Endothelial cell of hepatic sinusoid (primary cell): ENCODE data around the gene BRD3.
"Not testable (repeated sequence)": the region's sequence is repeated elsewhere in the genome, so short reads cannot be mapped to it uniquely, and the experiment has no call there.

Experiments
- in situ Hi-C: cut with HindIII; loops from 2 replicates; pipeline ENCODE4 v1.10.0; 2017; ENCODE audit warnings: low sequenced_read_pairs

BRD3 gene

GRCh38 chr9:134067904-134068743 is at the start of gene BRD3:
TSS of gene BRD3 (minus strand) at chr9:134068026. CDS start at chr9:134053477, 14,549 bp downstream.
- in situ Hi-C loops: no loop called here

DNA sequence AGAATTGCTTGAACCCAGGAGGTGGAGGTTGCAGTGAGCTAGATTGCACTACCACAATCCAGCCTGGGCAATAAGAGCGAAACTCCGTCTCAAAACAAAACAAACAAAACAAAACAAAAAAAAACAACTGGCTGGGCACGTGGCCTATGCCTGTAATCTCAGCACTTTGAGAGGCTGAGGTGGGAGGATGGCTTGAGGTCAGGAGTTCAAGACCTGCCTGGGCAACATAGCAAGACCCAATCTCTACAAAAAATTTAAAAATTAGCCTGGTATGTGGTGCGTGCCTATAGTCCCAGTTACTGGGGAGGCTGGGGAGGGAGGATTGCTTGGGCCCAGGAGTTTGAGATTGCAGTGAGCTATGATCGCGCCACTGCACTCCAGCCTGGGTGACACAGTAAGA is 44.7 kb upstream of the BRD3 start:
- in situ Hi-C loops: no loop called here

- in situ Hi-C loops: no loop called here
Measured at GRCh38 chr9:134111064-134111463, 43.2 kb upstream of the BRD3 start.

- in situ Hi-C loops: no loop called here
Measured at GRCh38 chr9:134103391-134103998, 35.7 kb upstream of the BRD3 start.

GRCh38 chr9:134101623-134102149 is 33.9 kb upstream of the BRD3 start:
- in situ Hi-C loops: no loop called here

- in situ Hi-C loops: not testable (repeated sequence)
Measured at GRCh38 chr9:134101133-134101532, 33.3 kb upstream of the BRD3 start.

DNA sequence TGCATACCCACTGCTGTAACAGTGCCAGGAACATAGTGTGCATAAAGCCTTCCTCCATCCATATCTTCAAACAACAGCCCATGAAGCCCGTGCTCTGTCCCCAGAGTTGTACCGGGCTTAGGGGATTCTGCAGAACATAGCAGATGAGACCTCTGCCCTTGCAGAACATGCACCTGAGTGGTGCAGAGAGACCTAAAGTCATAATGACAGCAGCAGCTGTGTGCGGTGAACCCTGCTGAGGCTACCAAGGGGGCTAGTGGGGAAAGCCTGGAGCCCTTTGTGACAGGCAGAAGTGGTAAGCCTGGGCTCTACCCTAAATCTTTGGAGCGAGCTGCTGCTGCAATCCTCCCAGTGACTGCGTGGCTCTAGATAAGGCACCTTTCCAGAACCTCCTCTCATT is 32.2 kb upstream of the BRD3 start:
- in situ Hi-C loops: no loop called here

GRCh38 chr9:134099123-134099761 is 31.4 kb upstream of the BRD3 start:
- in situ Hi-C loops: no loop called here

DNA sequence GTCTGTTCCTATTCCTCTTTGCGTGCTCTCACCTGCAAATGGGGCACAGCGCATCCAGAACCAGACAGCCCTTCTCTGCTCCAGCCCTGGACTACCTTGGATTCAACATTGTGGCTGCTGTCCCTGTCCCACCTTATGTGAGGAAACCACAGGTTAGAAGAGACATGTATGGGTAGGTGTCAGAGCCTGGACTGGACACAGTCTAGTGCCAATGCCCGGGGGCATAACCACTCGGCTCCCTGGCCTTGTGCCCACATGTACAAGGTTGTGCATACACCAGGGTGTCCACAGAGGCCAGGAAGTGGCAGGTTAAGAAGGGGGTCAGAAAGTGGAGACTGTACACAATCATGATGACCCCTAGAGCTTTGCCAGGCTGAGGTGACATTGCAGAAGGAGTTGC is 22.1 kb upstream of the BRD3 start:
- in situ Hi-C loops: loop anchor here (5.0 kb wide), 1 partner anchor 47 kb away; the partner anchor contains the start of gene WDR5

- in situ Hi-C loops: no loop called here
Measured at GRCh38 chr9:134088063-134088725, 20.4 kb upstream of the BRD3 start.

- in situ Hi-C loops: no loop called here
Measured at GRCh38 chr9:134085674-134086073, 17.8 kb upstream of the BRD3 start.

DNA sequence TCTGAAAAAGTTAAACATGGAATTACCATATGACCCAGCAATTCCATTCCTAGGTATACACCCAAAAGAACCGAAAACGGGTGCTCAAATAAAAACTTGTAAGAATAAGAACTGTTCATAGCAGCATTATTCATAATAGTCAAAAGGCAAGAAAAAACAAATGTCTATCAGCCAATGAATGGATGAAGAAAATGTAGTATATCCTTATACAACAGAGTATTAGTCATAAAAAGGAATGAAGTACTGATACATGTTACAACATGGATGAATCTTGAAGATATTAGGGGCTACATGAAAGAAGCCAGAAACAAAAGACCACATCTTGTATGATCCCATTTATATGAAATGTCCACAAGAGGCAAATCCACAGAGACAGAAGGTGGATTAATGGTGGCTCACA is 15.6 kb upstream of the BRD3 start:
- in situ Hi-C loops: no loop called here

GRCh38 chr9:134076644-134077043 is 8.8 kb upstream of the BRD3 start:
- in situ Hi-C loops: no loop called here

- in situ Hi-C loops: not testable (repeated sequence)
Measured at GRCh38 chr9:134075689-134076088, 7.9 kb upstream of the BRD3 start.

DNA sequence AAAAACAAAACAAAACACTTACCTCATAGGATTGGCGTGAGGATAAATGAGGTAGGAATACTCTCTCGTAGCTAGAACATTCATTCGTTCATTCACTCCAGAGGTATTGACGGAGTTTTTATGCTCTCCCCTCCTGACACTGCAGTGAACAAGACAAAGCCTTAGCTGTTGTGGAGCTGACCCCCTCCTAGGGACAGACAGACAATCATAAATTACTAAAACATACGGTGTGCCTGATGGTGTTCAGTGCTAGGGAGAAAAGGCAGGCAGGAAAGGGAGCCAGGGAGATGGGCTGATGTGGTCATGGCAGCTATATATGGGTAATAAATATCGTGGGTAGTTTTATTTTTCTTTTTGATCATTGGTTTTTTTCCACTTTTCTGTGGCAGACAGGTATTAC is 5.7 kb upstream of the BRD3 start:
- in situ Hi-C loops: no loop called here

GRCh38 chr9:134072683-134073082 is 4.9 kb upstream of the BRD3 start:
- in situ Hi-C loops: not testable (repeated sequence)

DNA sequence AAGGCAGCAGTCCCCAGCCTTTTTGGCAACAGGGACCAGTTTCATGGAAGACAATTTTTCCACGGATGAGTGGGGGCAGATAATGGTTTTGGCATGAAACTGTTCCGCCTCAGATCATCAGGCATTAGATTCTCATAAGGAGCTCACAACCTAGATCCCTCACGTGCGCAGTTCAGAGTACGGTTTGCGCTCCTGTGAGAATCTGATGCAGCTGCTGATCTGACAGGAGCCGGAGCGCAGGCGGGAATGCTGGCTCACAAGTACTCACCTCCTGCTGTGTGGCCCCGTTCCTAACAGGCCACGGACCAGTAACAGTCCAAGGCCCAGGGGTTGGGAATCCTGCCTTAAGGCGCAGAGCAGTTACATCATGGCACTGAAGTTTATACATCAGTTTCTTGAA is 3.3 kb upstream of the BRD3 start:
- in situ Hi-C loops: no loop called here

- in situ Hi-C loops: no loop called here
Measured at GRCh38 chr9:134069480-134070399, 1.9 kb upstream of the BRD3 start.

DNA sequence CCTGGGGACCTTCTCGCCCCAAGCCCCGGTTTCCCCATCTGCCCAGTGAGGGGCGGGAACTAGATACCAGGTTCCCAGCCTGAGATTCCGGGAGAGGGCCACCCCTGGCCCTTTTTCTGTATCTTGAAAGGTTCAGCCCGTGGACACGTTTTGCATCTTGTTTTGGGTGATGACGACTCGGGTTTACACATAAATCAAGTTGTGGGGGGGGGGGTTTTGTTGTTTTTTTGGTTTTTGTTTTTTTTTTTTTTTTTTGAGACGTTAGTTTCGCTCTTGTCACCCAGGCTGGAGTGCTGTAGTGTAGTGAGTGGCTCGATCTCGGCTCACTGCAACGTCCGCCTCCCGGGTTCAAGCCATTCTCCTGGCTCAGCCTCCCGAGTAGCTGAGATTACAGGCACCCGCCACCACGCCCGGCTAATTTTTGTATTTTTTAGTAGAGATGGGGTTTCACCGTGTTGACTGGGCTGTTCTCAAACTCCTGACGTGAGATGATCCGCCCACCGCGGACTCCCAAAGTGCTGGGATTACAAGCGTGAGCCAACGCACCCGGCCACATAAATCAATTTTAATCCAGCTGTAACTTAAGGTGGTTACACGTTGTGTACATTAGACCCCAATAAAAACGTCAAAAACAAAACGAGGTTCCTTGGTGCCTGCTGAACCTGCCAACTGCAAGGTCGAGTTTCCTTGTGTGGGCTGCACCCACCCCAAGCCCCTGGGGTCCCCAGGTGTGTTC is 1.1 kb upstream of the BRD3 start:
- in situ Hi-C loops: no loop called here
